Measurements from ENCODE around the gene PTPRN2. TPM values are rescaled to one million over a fixed set of nuclear protein-coding genes. Genes with fewer than 3 reads are reported as not detected.

Gene PTPRN2
- total and polyA plus RNA-seq, 9 of the 15 experiments (the other 6 are each of a cell fraction or from before 2014, with no cell fraction given): not detected

GRCh38 chr7:157947504-157947903 lies 640.1 kb downstream of the PTPRN2 start:
- no peak for ATAC-seq
- TF ChIP-seq SMAD2 (IDR thresholded peaks at IDR 0.05; ENCODE audit: low read depth, low read length): no peak
- no peak for TF ChIP-seq ETS2 (tag; IDR thresholded peaks at IDR 0.05; ENCODE audit: borderline replicate concordance, poor library complexity, severe bottlenecking)
- no peak for TF ChIP-seq NRF1 (conservative IDR thresholded peaks at IDR 0.05 in 1 of 2, IDR thresholded peaks at IDR 0.05 in 1 of 2)
- no peak for TF ChIP-seq NCOA6 (IDR thresholded peaks at IDR 0.05)
- no peak for TF ChIP-seq ZNF449 (CRISPR knock-in tag; IDR thresholded peaks at IDR 0.05)
- no peak for TF ChIP-seq ADNP (tag; IDR thresholded peaks at IDR 0.05)
- in situ Hi-C loops (cut with MboI) (no loop called here), intact Hi-C loops (cut with micrococcal nuclease) (no loop called here)
- Histone ChIP-seq H2AFZ (ENCODE audit: low read depth, low read length) (no peak overlapping the region), H3K9ac (ENCODE audit: insufficient read depth in 1 of 2, low read depth in 2 of 2, low read length in 2 of 2) (no peak overlapping the region), H3K27me3 (ENCODE audit: control insufficient read depth in 2 of 2, insufficient read depth in 2 of 2, low read length in 2 of 2) (peaks cover 0 to 8% of the 10 kb centered on the region in 2 experiments; a peak in 2 of 5 replicates), H3K27ac (ENCODE audit: extremely low read depth, low read depth, low read length) (no peak overlapping the region), H3K4me2 (ENCODE audit: insufficient read depth, low read length) (no peak overlapping the region), H3K79me2 (ENCODE audit: control insufficient read depth, insufficient read depth, low read length) (no peaks in the 10 kb centered on the region), H4K20me1 (replicated peaks; ENCODE audit: control insufficient read depth, insufficient read depth, low read length) (no peaks in the 10 kb centered on the region), H3K4me3 (no peak overlapping the region), H3K9me1 (ENCODE audit: control insufficient read depth, insufficient read depth, low read length) (no peaks in the 10 kb centered on the region), H3K9me3 (replicated peaks; ENCODE audit: control insufficient read depth, insufficient read depth, low read depth, low read length) (no peaks in the 10 kb centered on the region), H3K4me1 (replicated peaks in 1 of 2; ENCODE audit: control insufficient read depth in 2 of 2, insufficient read depth in 2 of 2, low read length in 2 of 2) (no peaks in the 10 kb centered on the region), H3K36me3 (ENCODE audit: control insufficient read depth, insufficient read depth, low read length) (no peaks in the 10 kb centered on the region)
- 4% methylated on average over 3 of the region's 3 CpGs for WGBS (ENCODE audit: insufficient coverage, low coverage, missing lambda C conversion rate)
- ChIA-PET CTCF (ENCODE audit: low intra/inter-chr PET ratio) (no interaction called here), POLR2A (interaction anchor here (0.6 kb wide), 1 partner anchor 58 kb away, joined by 3 read pairs; no protein-coding TSS in a partner anchor)
- no peak for FAIRE-seq
- no TSS peak for BruUV-seq (replicated peaks)
- no peak for DNase-seq (ENCODE audit: extremely low read depth in 1 of 4, low spot score in 3 of 4)
